Caki2 (cell line): ENCODE results near the gene NPHP1. TPM values are rescaled to one million over a fixed set of nuclear protein-coding genes. Genes with fewer than 3 reads are reported as not detected.
"Not testable (repeated sequence)": the region's sequence is repeated elsewhere in the genome, so short reads cannot be mapped to it uniquely, and the experiment has no call there.

Source experiments
- DNase-seq: peaks from one replicate; pipeline ENCODE4 v3.0.0-alpha.2; 2015; ENCODE audit warnings: low read depth
- in situ Hi-C: cut with HindIII; loops from 2 replicates; pipeline ENCODE4 v1.10.0; 2016; ENCODE audit warnings: low sequenced_read_pairs, low pct_unique_long_range_greater_than_20kb, mixed read lengths
- total RNA-seq: library from RNA; depleted of rRNA; stranded (reverse); fragments of >200 nt; shearing (Covaris generic); gene quantifications from 2 replicates; pipeline ENCODE4 v1.2.3, GENCODE V29; 2014; ENCODE audit warnings: low replicate concordance; rRNA removed

NPHP1 gene
- total RNA-seq, 1 experiment from 2014 or later, result 4.9 TPM

GRCh38 chr2:110099471-110100225 lies 105.2 kb downstream of the NPHP1 start:
- in situ Hi-C loops, result no loop called here
- no peak for DNase-seq

GRCh38 chr2:110099038-110099425 lies 105.8 kb downstream of the NPHP1 start:
- in situ Hi-C loops, result no loop called here

DNA sequence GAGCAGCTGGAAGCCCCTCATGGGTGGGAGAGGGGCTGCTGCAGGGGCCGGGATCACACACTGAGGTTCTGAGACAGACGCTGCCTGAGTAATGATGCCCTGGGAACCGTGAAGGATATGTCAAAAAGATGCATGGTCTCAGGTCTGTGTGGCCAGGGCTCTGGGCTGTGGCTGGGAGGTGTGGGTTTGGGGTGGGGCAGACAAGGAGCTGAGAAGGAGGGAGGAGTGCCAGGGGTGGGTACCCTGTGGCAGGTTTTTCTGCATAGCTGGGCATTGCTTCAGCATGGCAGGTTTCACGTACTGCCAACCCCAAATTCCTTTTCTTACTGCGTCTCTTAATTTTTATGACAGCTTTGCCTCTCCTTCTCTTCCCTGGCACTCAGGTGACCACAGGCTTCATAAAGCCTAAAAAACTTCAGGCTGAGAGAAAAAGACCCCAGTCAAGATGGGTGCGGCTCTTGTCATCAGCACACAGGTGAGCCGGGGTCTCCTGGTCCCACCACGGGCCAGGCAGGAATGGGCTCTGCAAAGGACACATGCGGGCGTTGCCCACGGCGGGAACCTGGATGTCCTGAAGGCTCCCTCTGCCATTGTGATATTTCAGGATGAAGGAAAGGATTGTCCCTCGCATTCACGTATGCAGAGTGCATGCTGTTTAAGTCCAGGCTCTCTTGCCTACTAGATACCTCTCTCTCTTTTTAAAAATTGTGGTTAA lies 107.2 kb downstream of the NPHP1 start:
- DNase-seq, result no peak
- in situ Hi-C loops, result no loop called here

More at GRCh38 chr2:110099038-110099425, 105.8 kb downstream of the NPHP1 start:
- DNase-seq, result no peak

DNA sequence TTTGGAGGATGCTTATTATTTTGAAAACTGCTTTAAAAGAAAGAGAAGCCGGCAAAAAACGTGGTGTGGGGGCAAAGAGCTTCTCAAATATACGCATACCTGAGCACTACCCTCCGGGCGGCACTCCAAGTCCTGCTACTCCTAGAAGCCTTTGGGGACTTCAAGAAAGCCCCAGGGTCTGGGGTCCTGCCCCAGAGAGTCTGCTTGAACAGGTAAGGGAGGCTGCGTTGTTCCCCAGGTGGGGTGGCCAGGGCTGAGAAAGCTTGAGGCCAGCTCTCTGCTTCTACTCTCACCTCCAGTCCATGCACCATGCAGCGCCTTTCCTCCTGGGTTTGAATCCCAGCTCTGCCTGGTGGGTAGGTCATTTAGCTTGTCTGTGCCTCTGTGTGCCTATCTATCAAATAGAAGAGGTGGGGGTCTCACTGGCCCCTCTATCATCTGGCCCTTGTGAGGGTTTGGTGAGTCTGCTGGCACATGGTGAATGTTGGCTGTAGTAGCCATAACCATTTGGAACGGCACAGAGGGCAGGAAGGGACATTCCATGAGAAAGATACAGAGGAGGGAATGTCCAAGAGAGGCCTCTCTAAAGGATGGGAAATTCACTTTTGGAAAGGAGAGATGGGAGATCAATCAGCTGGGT lies 108.7 kb downstream of the NPHP1 start:
- in situ Hi-C loops, result no loop called here

GRCh38 chr2:110094884-110095534 lies 109.8 kb downstream of the NPHP1 start:
- DNase-seq, in situ Hi-C loops: not testable (repeated sequence)

More for the DNA sequence above, 108.7 kb downstream of the NPHP1 start:
- no peak for DNase-seq

DNA sequence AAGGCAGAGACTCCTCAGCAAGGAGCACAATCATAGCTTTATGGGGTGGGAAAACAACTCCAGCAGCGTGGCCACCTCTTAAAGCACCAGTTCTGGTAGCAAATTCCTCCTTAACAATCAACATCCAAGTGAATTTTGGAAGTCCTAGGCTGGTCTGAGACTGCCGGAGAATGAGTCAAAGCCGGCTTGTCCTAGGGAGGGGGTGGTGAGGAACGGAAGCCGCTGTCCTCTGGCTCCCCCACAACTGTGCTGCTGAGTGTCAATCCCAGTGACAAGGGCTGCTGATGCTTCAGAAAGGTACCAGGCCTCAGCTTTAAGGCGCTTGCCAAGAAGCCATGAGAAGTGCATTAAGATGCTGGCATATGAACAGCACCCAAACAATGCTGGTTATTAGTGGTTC lies 110.9 kb downstream of the NPHP1 start:
- DNase-seq, in situ Hi-C loops: not testable (repeated sequence)

DNA sequence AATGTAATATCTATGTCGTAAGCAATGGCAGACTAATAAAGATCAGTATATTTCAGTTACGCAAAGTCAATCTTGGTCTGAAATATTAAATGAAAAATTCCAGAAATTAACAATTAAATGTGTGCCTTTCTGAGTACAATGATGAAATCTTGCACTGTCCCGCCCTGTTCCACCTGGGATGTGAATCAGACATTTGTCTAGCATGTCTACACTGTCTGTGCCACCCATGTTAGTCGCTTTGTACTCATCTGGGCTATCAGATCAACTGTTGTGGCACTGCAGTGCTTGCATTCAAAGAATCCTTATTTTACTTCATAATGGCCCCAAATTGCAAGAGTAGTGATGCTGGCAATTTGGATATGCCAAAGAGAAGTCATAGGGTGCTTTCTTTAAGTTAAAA lies 114.6 kb downstream of the NPHP1 start:
- in situ Hi-C loops, DNase-seq: not testable (repeated sequence)

DNA sequence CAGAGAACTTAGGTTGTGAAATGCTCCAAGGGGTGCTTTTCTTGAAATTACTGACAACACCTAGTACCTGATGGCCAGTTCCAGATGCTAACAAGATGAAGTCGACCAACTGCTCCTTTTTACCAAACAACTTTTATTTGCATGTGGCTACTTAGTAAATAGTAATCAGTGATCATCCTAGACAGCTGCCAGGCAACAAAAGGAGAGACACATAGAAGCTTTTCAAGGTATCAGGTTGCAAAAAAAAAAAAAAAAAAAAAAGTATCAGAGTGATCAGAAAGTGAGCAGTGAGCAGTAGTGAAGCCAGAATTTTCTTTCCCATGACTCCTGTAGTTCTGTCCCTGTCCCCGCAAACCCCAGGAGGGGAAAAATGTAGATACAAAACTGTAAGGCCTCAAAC lies 121.1 kb downstream of the NPHP1 start:
- in situ Hi-C loops, DNase-seq: not testable (repeated sequence)

GRCh38 chr2:110083162-110083561 lies 121.7 kb downstream of the NPHP1 start:
- in situ Hi-C loops, result not testable (repeated sequence)

DNA sequence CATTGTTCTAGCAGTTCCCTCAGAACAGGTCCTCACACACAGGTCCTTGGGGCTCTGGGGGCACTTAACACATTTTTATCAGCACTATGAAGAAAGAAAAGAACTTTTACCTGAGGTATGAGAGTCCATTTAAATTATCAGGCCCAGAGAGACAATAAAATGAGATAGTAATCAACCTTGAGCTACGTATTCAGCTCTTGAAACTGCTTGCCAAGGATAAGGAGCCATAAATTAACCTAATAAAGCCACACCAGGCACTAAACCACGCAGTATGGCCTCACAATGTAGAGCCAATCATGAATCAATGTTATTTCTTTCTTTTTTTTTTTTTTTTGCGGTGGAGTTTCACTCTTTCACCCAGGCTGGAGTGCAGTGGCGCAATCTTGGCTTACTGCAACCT lies 126.7 kb downstream of the NPHP1 start:
- in situ Hi-C loops, DNase-seq: not testable (repeated sequence)

More at GRCh38 chr2:110083162-110083561, 121.7 kb downstream of the NPHP1 start:
- DNase-seq, result not testable (repeated sequence)

DNA sequence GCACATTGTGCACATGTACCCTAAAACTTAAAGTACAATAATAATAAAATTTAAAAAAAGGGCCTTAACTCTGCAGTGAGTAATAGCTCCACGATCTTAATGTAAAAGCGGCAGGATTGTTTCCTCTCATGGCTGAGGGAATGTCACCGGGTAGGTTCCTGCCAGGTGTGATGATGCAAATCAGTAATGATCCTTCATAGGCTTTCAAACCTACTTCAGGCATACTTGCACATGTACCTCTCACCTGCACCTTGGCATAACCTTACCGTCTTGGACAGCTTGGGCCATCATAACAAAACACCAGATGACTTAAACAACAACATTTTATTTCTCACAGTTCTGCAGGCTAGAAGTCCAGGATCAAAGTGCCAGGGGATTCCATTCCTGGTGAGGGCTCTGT lies 128.9 kb downstream of the NPHP1 start:
- in situ Hi-C loops, DNase-seq: not testable (repeated sequence)

Other genes starting within 250 kb of the NPHP1 start
- 49.4 and 61.6 TPM in 2 replicates for gene MALL, start 89.2 kb downstream of the NPHP1 start, total RNA-seq
- 107 and 109 TPM in 2 replicates for gene MTLN, start 7.5 kb upstream of the NPHP1 start, total RNA-seq